ENCODE measurements around the gene PIP5K1B. TPM values are rescaled to one million over a fixed set of nuclear protein-coding genes. Genes with fewer than 3 reads are reported as not detected.

PIP5K1B gene
- total and polyA plus RNA-seq, 2 of the 13 experiments (the other 11 are each of a cell fraction or from before 2014, with no cell fraction given), result 15.8 to 17.5 TPM

- TF ChIP-seq SMYD3 (CRISPR knock-in tag; IDR thresholded peaks at IDR 0.05) (no peak), TIGD3 (CRISPR knock-in tag; IDR thresholded peaks at IDR 0.05; ENCODE audit: borderline replicate concordance) (no peak), NR2F1 (CRISPR knock-in tag; IDR thresholded peaks at IDR 0.05) (peak; percentile 63 to 64; a peak in 3 of 4 replicates), RAD51 (IDR thresholded peaks at IDR 0.05; ENCODE audit: borderline replicate concordance) (no peak), IRF2 (CRISPR knock-in tag; IDR thresholded peaks at IDR 0.05) (peak; percentile 85), JUND (CRISPR knock-in tag; IDR thresholded peaks at IDR 0.05) (no peak), SMAD1 (CRISPR knock-in tag; IDR thresholded peaks at IDR 0.05; ENCODE audit: borderline replicate concordance, low read depth) (no peak), MED1 (CRISPR knock-in tag; IDR thresholded peaks at IDR 0.05) (peak; percentile 89), MEIS1 (CRISPR knock-in tag; IDR thresholded peaks at IDR 0.05; ENCODE audit: borderline replicate concordance) (no peak), ZNF350 (CRISPR knock-in tag; IDR thresholded peaks at IDR 0.05; ENCODE audit: borderline replicate concordance, low read depth) (no peak), KLF9 (CRISPR knock-in tag; IDR thresholded peaks at IDR 0.05; ENCODE audit: low read depth) (no peak), TAF1 (CRISPR knock-in tag; IDR thresholded peaks at IDR 0.05) (no peak), SP140L (CRISPR knock-in tag; IDR thresholded peaks at IDR 0.05; ENCODE audit: borderline replicate concordance) (no peak), ZNF609 (CRISPR knock-in tag; IDR thresholded peaks at IDR 0.05; ENCODE audit: borderline replicate concordance) (peak; percentile 74; the same call in 1 of the 2 replicates), TEAD3 (CRISPR knock-in tag; optimal IDR thresholded peaks at IDR 0.05; ENCODE audit: borderline replicate concordance) (no peak), PATZ1 (CRISPR knock-in tag; IDR thresholded peaks at IDR 0.05) (peak; percentile 77), REPIN1 (CRISPR knock-in tag; IDR thresholded peaks at IDR 0.05; ENCODE audit: borderline replicate concordance, low read depth) (no peak), FOXM1 (CRISPR knock-in tag; IDR thresholded peaks at IDR 0.05) (no peak), ZNF552 (CRISPR knock-in tag; IDR thresholded peaks at IDR 0.05; ENCODE audit: borderline replicate concordance) (no peak), TFAP4 (IDR thresholded peaks at IDR 0.05; ENCODE audit: borderline replicate concordance, low read depth) (no peak)
- TF ChIP-seq, protein P1, sequence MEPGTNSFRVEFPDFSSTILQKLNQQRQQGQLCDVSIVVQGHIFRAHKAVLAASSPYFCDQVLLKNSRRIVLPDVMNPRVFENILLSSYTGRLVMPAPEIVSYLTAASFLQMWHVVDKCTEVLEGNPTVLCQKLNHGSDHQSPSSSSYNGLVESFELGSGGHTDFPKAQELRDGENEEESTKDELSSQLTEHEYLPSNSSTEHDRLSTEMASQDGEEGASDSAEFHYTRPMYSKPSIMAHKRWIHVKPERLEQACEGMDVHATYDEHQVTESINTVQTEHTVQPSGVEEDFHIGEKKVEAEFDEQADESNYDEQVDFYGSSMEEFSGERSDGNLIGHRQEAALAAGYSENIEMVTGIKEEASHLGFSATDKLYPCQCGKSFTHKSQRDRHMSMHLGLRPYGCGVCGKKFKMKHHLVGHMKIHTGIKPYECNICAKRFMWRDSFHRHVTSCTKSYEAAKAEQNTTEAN (CRISPR knock-in tag; conservative IDR thresholded peaks at IDR 0.05), result no peak
Measured at GRCh38 chr9:68969538-68969937, 264.5 kb downstream of the PIP5K1B start (continued).
